SK-N-SH treated with all-trans-retinoic acid at 6 μM for 48 hours (cell line): ENCODE measurements around the gene CDK12.

Experiments used
- ATAC-seq: fragments of 200-7000 bp; cut with Tn5 transposase; 3 replicates; pipeline ENCODE4 v1.9.1; 2020; ENCODE audit warnings: mild to moderate bottlenecking, moderate library complexity
- ARNTL ChIP-seq: fragments of 450-650 bp; formaldehyde crosslinking; IDR thresholded peaks from 2 replicates; pipeline ENCODE4 v1.5.0; 2020; ENCODE audit warnings: low read depth, mild to moderate bottlenecking, moderate library complexity, borderline replicate concordance
- BACH2 ChIP-seq: fragments of 250-450 bp; sonication (Bioruptor Pico); IDR thresholded peaks from 2 replicates; pipeline ENCODE4 v1.9.0; 2021; ENCODE audit warnings: mild to moderate bottlenecking, borderline replicate concordance
- CSDC2 ChIP-seq: fragments of 250-450 bp; sonication (Bioruptor Pico); IDR thresholded peaks from 2 replicates; pipeline ENCODE4 v1.5.0; 2020; ENCODE audit warnings: mild to moderate bottlenecking, moderate library complexity
- ESRRG ChIP-seq: fragments of 250-450 bp; sonication (Bioruptor Pico); IDR thresholded peaks from 2 replicates; pipeline ENCODE4 v1.6.1; 2021; ENCODE audit warnings: mild to moderate bottlenecking
- GLIS3 ChIP-seq: fragments of 250-450 bp; sonication (Bioruptor Pico); IDR thresholded peaks from 2 replicates; pipeline ENCODE4 v1.5.0; 2020; ENCODE audit warnings: mild to moderate bottlenecking, moderate library complexity
- ISL1 ChIP-seq: fragments of 250-450 bp; sonication (Bioruptor Pico); IDR thresholded peaks from 2 replicates; pipeline ENCODE4 v2.1.2; 2022; ENCODE audit warnings: mild to moderate bottlenecking, moderate library complexity
- PPARA ChIP-seq: fragments of 250-450 bp; sonication (Bioruptor Pico); IDR thresholded peaks from 2 replicates; pipeline ENCODE4 v1.5.0; 2020; ENCODE audit warnings: mild to moderate bottlenecking, borderline replicate concordance
- RARB ChIP-seq: fragments of 250-450 bp; sonication (Bioruptor Pico); IDR thresholded peaks from 2 replicates; pipeline ENCODE4 v1.8.0; 2021; ENCODE audit warnings: mild to moderate bottlenecking, moderate library complexity
- SNAI2 ChIP-seq: fragments of 250-450 bp; sonication (Bioruptor Pico); IDR thresholded peaks from 2 replicates; pipeline ENCODE4 v1.5.0; 2020; ENCODE audit warnings: mild to moderate bottlenecking, moderate library complexity
- TCF4 ChIP-seq: fragments of 250-450 bp; sonication (Bioruptor Pico); IDR thresholded peaks from 2 replicates; pipeline ENCODE4 v1.8.0; 2021; ENCODE audit warnings: mild to moderate bottlenecking, moderate library complexity, borderline replicate concordance
- TOX ChIP-seq: fragments of 250-450 bp; sonication (Bioruptor Pico); IDR thresholded peaks from 2 replicates; pipeline ENCODE4 v1.8.0; 2021; ENCODE audit warnings: mild to moderate bottlenecking, moderate library complexity, borderline replicate concordance
- ZC3H10 ChIP-seq: fragments of 250-450 bp; sonication (Bioruptor Pico); IDR thresholded peaks from 2 replicates; pipeline ENCODE4 v1.5.1; 2021; ENCODE audit warnings: mild to moderate bottlenecking, moderate library complexity
- ZFP3 ChIP-seq: fragments of 250-450 bp; sonication (Bioruptor Pico); IDR thresholded peaks from 2 replicates; pipeline ENCODE4 v1.5.0; 2020; ENCODE audit warnings: mild to moderate bottlenecking, moderate library complexity
- ZFP30 ChIP-seq: fragments of 450-650 bp; formaldehyde crosslinking; IDR thresholded peaks from 2 replicates; pipeline ENCODE4 v1.5.0; 2022; ENCODE audit warnings: mild to moderate bottlenecking, moderate library complexity
- ZNF565 ChIP-seq: fragments of 450-650 bp; formaldehyde crosslinking; conservative IDR thresholded peaks from 2 replicates; pipeline ENCODE4 v1.5.0; 2020; ENCODE audit warnings: low read depth, mild to moderate bottlenecking, moderate library complexity
- TF ChIP-seq, protein P1 (sequence below): fragments of 250-450 bp; sonication (Bioruptor Pico); IDR thresholded peaks from 2 replicates; pipeline ENCODE4 v1.8.0; 2021; ENCODE audit warnings: low read depth, mild to moderate bottlenecking, moderate library complexity, borderline replicate concordance
- TF ChIP-seq, protein P2 (sequence below): fragments of 250-450 bp; sonication (Bioruptor Pico); IDR thresholded peaks from 2 replicates; pipeline ENCODE4 v1.8.0; 2020; ENCODE audit warnings: mild to moderate bottlenecking, moderate library complexity, borderline replicate concordance
- TF ChIP-seq, protein P3 (sequence below): fragments of 250-450 bp; sonication (Bioruptor Pico); IDR thresholded peaks from 2 replicates; pipeline ENCODE4 v1.5.1; 2020; ENCODE audit warnings: low read depth, mild to moderate bottlenecking, moderate library complexity
- TF ChIP-seq, protein P4 (sequence below): fragments of 250-450 bp; sonication (Bioruptor Pico); IDR thresholded peaks from 2 replicates; pipeline ENCODE4 v1.5.1; 2021; ENCODE audit warnings: mild to moderate bottlenecking, moderate library complexity

The CDK12 gene

DNA sequence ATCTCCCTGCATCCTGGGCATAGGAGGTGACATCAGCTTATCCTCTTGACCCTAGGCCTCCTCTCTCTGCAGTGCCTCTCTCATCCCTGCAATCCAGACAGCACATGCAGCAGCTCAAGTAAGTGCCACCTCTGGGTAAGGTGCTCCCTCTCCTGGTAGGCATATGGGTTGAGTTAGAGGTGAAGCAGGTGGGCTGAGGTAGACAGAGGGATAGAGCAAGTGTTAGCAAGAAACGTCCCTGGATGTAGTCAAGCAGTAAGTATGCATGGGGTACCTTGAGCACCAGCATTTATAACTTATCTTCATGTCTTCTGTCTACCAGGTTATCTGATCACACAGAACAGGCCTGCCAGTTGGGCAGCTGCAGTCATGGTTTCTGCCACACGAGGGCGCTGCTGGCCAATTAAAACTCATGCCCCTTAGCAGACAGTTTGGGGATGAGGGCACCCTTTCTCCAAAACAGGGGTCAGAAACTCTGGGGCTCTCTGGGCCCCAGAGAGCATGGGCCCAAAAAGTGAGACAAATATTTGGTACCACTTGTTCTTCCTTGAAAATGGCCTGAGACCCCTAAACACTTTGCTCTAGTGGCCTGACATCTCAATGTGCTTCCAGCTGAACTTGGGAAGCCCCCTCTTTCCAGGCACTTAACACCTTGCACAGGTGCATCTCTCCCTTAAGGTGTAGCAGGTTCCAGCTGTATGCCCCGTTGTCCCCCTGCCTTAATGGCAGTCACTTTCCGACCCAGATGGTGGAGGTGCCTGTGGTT, 86.6 kb downstream of the CDK12 start:
- TF ChIP-seq, protein P1, sequence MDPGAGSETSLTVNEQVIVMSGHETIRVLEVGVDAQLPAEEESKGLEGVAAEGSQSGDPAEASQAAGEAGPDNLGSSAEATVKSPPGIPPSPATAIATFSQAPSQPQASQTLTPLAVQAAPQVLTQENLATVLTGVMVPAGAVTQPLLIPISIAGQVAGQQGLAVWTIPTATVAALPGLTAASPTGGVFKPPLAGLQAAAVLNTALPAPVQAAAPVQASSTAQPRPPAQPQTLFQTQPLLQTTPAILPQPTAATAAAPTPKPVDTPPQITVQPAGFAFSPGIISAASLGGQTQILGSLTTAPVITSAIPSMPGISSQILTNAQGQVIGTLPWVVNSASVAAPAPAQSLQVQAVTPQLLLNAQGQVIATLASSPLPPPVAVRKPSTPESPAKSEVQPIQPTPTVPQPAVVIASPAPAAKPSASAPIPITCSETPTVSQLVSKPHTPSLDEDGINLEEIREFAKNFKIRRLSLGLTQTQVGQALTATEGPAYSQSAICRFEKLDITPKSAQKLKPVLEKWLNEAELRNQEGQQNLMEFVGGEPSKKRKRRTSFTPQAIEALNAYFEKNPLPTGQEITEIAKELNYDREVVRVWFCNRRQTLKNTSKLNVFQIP (CRISPR knock-in tag) = no peak
- TF ChIP-seq, protein P2, sequence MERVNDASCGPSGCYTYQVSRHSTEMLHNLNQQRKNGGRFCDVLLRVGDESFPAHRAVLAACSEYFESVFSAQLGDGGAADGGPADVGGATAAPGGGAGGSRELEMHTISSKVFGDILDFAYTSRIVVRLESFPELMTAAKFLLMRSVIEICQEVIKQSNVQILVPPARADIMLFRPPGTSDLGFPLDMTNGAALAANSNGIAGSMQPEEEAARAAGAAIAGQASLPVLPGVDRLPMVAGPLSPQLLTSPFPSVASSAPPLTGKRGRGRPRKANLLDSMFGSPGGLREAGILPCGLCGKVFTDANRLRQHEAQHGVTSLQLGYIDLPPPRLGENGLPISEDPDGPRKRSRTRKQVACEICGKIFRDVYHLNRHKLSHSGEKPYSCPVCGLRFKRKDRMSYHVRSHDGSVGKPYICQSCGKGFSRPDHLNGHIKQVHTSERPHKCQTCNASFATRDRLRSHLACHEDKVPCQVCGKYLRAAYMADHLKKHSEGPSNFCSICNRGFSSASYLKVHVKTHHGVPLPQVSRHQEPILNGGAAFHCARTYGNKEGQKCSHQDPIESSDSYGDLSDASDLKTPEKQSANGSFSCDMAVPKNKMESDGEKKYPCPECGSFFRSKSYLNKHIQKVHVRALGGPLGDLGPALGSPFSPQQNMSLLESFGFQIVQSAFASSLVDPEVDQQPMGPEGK (CRISPR knock-in tag) = no peak
- TF ChIP-seq ZFP3 (CRISPR knock-in tag) = no peak
- TF ChIP-seq, protein P3, sequence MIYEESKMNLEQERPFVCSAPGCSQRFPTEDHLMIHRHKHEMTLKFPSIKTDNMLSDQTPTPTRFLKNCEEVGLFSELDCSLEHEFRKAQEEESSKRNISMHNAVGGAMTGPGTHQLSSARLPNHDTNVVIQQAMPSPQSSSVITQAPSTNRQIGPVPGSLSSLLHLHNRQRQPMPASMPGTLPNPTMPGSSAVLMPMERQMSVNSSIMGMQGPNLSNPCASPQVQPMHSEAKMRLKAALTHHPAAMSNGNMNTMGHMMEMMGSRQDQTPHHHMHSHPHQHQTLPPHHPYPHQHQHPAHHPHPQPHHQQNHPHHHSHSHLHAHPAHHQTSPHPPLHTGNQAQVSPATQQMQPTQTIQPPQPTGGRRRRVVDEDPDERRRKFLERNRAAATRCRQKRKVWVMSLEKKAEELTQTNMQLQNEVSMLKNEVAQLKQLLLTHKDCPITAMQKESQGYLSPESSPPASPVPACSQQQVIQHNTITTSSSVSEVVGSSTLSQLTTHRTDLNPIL (CRISPR knock-in tag) = no peak
- ATAC-seq = peak; percentile 90

DNA sequence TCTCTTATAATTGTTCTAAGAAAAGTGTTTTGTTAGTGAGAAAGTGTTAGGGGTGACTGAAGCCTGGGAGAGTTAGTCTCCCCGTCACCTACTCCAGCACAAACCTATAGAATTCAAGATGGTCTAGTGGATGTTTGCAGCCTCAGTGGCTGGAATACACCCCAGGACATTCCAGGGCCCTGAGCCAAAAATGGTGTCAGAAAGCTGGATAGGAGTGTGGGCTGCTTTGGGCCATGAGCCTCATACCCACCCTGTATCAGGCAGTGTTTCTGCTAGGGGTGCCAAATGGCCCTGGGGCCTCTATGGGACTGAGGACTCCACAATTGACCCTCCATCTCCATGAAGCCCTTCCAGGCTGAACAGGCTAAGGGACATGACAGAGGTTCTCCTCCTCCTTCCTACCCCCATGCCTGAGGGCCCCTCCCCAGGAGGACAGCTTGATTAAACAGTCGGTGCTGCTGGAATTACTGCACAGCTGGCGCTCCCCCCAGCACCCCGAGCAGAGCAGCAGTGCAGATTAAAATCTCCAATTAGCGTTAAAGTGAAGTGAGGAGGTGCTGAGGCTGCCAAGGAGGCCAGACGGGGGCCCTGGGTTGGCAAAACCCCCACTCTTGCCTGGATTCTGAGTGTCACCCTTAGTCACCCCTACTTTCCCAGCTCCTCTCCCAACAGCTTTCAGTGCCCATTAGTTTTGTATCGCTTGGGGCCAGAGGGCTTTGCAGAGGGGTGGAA, 87.4 kb downstream of the CDK12 start:
- no peak for ATAC-seq

DNA sequence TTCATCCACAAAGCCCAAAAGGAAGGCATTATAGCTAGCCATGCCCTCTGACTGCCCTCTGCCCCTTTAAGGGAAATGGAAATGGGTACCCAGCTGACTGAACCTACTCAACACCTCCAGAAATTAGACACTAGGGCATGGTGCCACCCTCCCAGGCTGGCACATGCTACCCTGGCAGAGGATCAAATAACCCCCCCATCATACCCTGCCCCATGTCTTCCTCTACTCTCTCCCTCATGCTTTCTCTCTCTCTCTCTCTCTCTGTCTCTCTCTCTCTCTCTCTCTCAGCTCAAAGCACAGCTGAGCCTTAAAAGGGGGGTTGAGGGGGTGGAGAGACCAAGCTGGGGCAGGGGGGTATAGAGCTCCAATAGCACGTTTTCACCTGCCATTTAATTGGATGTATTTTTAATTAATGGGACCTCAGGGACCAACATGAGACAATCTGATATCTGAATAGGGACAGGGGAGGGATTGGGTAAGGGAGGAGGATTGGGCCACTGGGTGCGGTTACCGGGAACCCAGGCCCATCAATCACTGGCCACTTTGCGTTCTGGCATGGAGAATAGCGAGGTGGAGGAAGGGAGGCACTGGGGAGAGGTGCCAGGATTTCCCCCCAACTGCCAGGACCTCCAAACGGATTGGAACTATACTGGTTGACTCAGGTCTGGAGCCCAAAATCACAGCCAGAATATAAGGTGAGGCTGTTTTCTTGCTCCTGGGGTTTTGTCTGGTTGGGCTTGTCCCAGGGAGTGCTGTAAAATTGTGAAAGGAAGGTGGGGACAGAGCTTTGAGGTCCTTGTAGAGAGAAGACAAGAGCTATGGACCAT, 88.7 kb downstream of the CDK12 start:
- no peak for ATAC-seq
- TF ChIP-seq TOX (no peak), ARNTL (no peak), ZNF565 (CRISPR knock-in tag) (no peak), ZC3H10 (CRISPR knock-in tag) (no peak), BACH2 (CRISPR knock-in tag) (no peak), ESRRG (no peak), GLIS3 (no peak), ZFP30 (no peak), ZFP3 (CRISPR knock-in tag) (no peak), TCF4 (CRISPR knock-in tag) (no peak)
- TF ChIP-seq, protein P1 (CRISPR knock-in tag) = no peak
- TF ChIP-seq, protein P2 (CRISPR knock-in tag) = no peak

More for the DNA sequence above, 87.4 kb downstream of the CDK12 start:
- no peak for TF ChIP-seq ZNF565 (CRISPR knock-in tag)
- TF ChIP-seq RARB (CRISPR knock-in tag) = no peak
- TF ChIP-seq ISL1 (CRISPR knock-in tag) = no peak
- no peak for TF ChIP-seq BACH2 (CRISPR knock-in tag)
- no peak for TF ChIP-seq PPARA (CRISPR knock-in tag)
- TF ChIP-seq, protein P2 (CRISPR knock-in tag) = no peak
- no peak for TF ChIP-seq SNAI2
- TF ChIP-seq ESRRG = no peak
- TF ChIP-seq ZC3H10 (CRISPR knock-in tag) = no peak
- no peak for TF ChIP-seq ZFP3 (CRISPR knock-in tag)
- TF ChIP-seq CSDC2 = no peak
- TF ChIP-seq, protein P3 (CRISPR knock-in tag) = no peak
- TF ChIP-seq, protein P4, sequence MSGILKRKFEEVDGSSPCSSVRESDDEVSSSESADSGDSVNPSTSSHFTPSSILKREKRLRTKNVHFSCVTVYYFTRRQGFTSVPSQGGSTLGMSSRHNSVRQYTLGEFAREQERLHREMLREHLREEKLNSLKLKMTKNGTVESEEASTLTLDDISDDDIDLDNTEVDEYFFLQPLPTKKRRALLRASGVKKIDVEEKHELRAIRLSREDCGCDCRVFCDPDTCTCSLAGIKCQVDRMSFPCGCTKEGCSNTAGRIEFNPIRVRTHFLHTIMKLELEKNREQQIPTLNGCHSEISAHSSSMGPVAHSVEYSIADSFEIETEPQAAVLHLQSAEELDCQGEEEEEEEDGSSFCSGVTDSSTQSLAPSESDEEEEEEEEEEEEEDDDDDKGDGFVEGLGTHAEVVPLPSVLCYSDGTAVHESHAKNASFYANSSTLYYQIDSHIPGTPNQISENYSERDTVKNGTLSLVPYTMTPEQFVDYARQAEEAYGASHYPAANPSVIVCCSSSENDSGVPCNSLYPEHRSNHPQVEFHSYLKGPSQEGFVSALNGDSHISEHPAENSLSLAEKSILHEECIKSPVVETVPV (CRISPR knock-in tag) = no peak
